ENCODE measurements around the gene FASN. TPM values are rescaled to one million over a fixed set of nuclear protein-coding genes. Genes with fewer than 3 reads are reported as not detected.

The FASN gene
- total RNA-seq, 1 experiment from 2014 or later = 28.7 TPM

DNA sequence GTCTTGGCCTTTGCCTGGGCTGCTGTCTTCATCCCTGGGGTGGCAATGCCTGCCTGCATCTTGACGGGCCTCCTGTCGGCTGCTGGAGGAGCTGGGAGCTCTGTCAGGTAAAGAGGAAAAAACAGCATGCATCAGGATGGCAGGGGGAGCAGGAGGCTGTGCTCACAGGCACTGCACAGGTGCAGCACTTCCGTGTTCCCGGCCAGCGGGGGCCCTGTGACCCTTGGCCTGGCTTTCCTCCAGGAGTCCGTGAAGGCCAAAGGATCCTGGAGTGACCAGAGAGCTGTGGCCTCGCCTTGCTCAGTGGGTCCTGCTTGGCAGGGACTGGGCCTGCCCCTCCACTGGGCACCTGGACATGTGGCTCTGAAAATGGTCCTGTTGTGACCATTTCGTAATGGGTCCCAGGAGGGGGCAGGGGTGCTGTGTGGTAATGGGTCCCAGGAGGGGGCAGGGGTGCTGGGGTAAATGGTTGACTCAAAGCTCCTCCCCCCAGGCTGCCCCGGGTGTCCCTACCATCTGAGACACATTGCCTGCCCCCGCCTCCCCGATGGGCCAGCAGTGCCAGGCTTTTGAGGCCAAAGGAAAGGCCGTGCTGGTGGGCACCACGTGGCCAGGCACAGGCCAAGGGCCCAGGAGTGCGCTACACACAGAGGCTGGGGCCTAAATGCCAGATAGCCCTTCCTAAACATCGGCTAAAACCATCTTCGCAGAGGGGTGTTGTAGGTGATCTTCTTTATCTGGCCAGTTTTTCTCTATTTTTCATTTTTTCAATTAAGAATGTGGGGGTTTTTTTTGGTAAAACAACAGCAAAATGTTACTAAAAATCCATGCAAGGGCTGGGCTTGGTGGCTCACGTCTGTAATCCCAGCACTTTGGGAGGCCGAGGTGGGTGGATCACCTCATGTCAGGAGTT lies 4.0 kb upstream of the FASN start:
- no peak for DNase-seq (ENCODE audit: low read depth)

- no peak for DNase-seq (ENCODE audit: low read depth)
Observed at GRCh38 chr17:82101301-82101715, 3.3 kb upstream of the FASN start.

GRCh38 chr17:82100502-82101298 lies 2.7 kb upstream of the FASN start:
- no peak for DNase-seq (ENCODE audit: low read depth)

DNA sequence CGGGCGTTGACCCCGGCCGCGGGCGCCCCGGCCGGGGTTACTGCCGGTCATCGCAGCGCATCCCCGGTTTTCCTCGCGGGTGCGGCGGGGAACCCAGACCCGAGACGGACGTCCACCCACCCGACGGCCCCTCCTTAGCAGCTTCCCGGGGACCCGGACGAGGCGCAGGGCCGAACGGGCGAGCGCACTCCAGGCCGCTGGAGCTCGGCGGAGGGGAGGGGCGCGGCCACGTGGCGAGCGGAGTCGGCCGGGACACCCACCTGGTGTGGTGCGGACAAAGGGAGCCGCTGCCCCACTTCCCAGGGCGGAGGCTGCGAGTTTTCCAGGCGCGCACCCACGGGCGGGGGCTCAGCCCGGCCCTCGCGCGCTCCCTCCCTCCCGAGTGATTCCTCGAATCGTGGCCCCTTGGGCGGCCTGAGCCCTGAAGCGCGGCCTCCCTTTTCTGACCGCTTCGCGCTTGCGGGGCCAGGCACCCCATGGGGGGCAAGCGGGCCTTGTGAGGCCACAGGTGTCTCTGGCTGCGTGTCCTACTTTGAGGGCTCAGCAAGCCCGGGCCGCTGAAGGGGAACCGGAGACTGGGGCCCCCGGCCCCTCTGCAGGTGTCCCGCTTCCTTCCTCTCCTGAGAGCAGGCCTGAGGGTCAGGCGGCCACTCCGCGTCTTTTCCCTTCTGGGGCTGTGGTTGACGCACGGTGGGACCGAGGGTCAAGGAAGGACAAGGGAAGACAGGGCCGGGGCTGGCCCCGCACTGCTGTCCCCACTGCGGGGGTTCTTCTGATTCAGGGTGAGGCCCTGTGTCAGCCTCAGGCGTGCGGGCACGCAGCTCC lies 1.1 kb upstream of the FASN start:
- no peak for DNase-seq (ENCODE audit: low read depth)

GRCh38 chr17:82097919-82098168 lies 192 bp downstream of the FASN start:
- DNase-seq (ENCODE audit: low read depth) = no peak

GRCh38 chr17:82097184-82097918 lies 685 bp downstream of the FASN start:
- DNase-seq (ENCODE audit: low read depth) = peak; percentile 56

- no peak for DNase-seq (ENCODE audit: low read depth)
Observed at GRCh38 chr17:82096709-82097183, 1.3 kb downstream of the FASN start.

- DNase-seq (ENCODE audit: low read depth) = no peak
Observed at GRCh38 chr17:82095777-82096708, 2.0 kb downstream of the FASN start.

DNA sequence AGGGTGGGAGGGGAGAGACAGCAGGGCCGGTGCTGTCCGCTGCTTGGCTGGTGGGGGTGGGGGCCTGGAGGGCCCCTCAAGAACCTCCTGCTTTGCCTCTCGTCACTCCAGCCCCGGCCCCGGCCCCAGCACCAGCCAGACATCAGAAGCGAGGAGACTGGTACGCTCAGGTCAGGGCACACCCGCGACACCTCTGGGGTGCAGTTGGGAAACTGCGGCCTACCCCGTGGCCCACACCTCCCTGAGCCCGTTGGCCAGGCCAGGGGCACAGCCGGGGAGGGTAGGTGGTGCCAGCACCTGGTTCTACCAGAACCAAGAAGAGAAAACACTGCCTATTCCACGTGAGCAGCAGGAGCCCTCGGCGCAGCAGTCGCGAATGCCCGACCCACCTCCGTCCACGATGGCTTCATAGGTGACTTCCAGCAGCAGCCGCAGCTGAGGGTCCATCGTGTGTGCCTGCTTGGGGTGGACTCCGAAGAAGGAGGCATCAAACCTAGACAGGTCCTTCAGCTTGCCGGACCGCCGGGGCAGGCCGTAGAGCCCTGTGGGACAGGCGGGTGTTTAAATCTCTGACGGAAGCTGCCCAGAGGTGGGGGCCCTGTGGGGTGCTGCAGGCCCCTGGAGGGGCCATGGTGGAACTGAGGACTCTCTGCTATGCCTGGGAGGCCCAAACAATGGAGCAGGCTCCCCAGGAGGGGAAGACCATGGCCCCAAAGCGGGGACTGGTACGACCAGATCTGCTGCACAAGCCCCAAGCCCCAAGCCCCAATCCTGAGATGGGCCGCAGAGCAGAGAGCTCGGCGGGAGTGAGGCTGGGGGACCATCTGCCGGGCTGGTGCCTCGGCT lies 2.9 kb downstream of the FASN start:
- no peak for DNase-seq (ENCODE audit: low read depth)

GRCh38 chr17:82092995-82093751 lies 4.9 kb downstream of the FASN start:
- DNase-seq (ENCODE audit: low read depth) = no peak

GRCh38 chr17:82092628-82092994 lies 5.4 kb downstream of the FASN start:
- DNase-seq (ENCODE audit: low read depth) = no peak

DNA sequence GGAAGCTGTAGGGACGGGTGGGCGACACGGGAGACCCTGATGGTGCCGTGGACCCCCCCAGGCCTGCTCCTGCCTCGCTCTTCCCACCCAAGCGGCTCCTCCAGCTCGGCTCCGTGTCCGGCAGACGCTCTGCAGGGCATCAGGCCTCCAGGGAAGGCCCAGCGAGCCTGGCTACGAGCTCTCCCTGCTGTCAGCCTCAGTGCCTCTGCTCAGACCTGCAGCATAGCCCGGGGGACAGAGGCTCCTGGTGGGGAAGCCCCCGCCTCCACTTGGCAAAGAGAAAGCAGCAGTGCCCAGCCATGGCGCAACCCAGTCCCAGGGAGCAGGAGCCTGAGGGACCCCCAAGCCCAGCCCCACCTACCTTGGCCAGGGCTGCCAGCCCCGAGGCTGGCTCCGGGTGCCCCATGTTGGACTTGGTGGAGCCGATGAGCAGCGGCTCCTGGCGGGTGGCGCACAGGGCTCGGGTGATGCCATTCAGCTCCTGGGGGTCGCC lies 5.9 kb downstream of the FASN start:
- no peak for DNase-seq (ENCODE audit: low read depth)

DNA sequence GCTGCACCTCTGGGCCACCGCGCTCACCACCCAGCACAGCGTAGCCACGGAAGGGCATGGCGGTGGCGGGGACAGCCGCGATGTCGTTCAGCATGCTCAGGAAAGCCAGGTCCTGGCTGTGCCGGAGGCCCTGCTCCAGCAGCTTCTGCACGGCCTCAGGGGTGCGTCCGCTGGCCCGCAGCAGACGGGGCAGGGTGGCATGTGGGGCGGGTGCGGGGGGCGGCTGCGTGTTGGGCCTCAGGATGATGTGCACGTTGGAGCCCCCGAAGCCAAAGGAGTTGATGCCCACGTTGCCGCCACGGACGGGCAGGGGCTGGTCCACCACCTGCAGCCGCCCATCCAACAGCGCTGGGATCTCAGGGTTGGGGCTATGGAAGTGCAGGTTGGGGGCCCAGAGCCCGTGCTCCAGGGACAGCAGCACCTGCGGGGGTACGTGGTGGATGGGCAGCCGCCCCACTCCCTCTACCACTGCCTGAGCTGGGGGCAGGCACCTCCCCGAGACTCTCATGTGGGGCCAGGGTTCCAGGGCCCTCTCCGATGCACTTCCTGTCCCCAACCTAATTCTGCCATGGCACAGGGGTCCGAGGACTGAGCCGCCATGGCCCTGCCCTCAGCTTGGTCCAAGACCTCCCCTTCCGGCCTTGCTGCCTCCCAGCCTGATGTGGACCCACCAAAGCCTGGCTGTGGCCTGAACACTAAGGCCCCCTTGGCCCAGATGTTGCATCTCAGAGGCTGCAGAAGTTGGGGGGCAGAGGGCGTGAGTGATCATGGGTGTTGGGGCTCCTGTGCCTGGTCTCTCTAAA lies 6.6 kb downstream of the FASN start:
- no peak for DNase-seq (ENCODE audit: low read depth)

DNA sequence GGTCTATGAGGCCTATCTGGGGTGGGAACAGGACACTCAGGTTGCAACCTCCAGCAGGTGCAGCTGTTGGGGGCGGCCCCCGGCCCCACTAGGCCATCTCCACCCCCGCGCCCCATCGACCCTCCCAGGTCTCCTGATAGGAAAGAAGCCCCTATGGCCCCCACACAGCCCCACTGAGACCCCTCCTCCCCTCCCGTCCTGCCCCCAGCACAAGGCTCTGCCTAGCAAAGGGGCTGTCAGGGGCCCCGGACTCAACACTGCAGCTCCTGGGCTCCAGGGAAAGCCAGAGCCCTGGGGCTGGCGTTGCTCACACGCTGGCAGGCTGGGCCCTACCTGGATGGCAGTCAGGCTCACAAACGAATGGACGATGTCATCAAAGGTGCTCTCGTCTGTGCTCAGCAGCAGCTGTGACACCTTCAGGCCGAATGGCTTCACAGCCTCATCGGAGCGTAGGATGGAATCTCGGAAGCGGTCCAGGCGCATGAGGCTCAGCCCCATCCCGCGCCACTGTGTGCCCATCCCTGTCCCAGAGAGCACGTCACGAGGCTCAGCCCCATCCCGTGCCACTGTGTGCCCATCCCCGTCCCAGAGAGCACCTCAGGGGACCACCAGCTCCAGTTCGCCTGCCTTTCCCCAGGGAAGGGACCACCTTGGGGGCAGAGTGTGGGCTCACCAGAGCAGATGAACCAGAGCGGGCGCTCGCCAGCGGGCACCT lies 7.3 kb downstream of the FASN start:
- no peak for DNase-seq (ENCODE audit: low read depth)

- no peak for DNase-seq (ENCODE audit: low read depth)
Observed at GRCh38 chr17:82089723-82090548, 8.1 kb downstream of the FASN start.

Data from RPMI7951 (cell line).